Dedifferentiated amniotic fluid mesenchymal stem cell (primary cell): ENCODE results near the gene SDHAF1.

ENCODE experiments used
- DNase-seq: peaks from one replicate; pipeline ENCODE4 v3.0.0-alpha.2; 2016; ENCODE audit errors: extremely low spot score

SDHAF1 gene

GRCh38 chr19:35986664-35987570 is 8.1 kb upstream of the SDHAF1 start:
- DNase-seq: no peak

- no peak for DNase-seq
These were observed 7.5 kb upstream of the SDHAF1 start for GRCh38 chr19:35987571-35987896.

GRCh38 chr19:35988824-35989223 is 6.2 kb upstream of the SDHAF1 start:
- DNase-seq: no peak

GRCh38 chr19:35990156-35990555 is 4.8 kb upstream of the SDHAF1 start:
- no peak for DNase-seq

GRCh38 chr19:35990771-35991730 is 3.9 kb upstream of the SDHAF1 start:
- DNase-seq: no peak

GRCh38 chr19:35991731-35992450 is 3.1 kb upstream of the SDHAF1 start:
- no peak for DNase-seq

GRCh38 chr19:35992907-35993765 is 1.9 kb upstream of the SDHAF1 start:
- DNase-seq: no peak

GRCh38 chr19:35993923-35994598 is 927 bp upstream of the SDHAF1 start:
- no peak for DNase-seq

GRCh38 chr19:35996777-35997176 is 1.8 kb downstream of the SDHAF1 start:
- no peak for DNase-seq

- no peak for DNase-seq
These were observed 6.6 kb downstream of the SDHAF1 start for GRCh38 chr19:36001605-36002004.

GRCh38 chr19:36003284-36003683 is 8.3 kb downstream of the SDHAF1 start:
- no peak for DNase-seq

- DNase-seq: no peak
These were observed 12.0 kb downstream of the SDHAF1 start for GRCh38 chr19:36006955-36007354.

- no peak for DNase-seq
These were observed 13.5 kb downstream of the SDHAF1 start, which contains the start of gene SYNE4 for GRCh38 chr19:36008336-36008978. Gene SYNE4, minus strand, starts transcription at chr19:36008813. Its CDS starts 132 bp downstream, at chr19:36008681.

- no peak for DNase-seq
These were observed 14.2 kb downstream of the SDHAF1 start for GRCh38 chr19:36009220-36009619.

GRCh38 chr19:36009633-36010379 is 14.8 kb downstream of the SDHAF1 start:
- DNase-seq: no peak

- DNase-seq: no peak
These were observed 15.4 kb downstream of the SDHAF1 start for GRCh38 chr19:36010402-36010801.

GRCh38 chr19:36013280-36014011 is 18.5 kb downstream of the SDHAF1 start:
- no peak for DNase-seq
